ENCODE results near the gene MSI2.

- TF ChIP-seq, protein P1, sequence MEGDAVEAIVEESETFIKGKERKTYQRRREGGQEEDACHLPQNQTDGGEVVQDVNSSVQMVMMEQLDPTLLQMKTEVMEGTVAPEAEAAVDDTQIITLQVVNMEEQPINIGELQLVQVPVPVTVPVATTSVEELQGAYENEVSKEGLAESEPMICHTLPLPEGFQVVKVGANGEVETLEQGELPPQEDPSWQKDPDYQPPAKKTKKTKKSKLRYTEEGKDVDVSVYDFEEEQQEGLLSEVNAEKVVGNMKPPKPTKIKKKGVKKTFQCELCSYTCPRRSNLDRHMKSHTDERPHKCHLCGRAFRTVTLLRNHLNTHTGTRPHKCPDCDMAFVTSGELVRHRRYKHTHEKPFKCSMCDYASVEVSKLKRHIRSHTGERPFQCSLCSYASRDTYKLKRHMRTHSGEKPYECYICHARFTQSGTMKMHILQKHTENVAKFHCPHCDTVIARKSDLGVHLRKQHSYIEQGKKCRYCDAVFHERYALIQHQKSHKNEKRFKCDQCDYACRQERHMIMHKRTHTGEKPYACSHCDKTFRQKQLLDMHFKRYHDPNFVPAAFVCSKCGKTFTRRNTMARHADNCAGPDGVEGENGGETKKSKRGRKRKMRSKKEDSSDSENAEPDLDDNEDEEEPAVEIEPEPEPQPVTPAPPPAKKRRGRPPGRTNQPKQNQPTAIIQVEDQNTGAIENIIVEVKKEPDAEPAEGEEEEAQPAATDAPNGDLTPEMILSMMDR (IDR thresholded peaks at IDR 0.05), result no peak
- no peak for TF ChIP-seq POLR2A (IDR thresholded peaks at IDR 0.05)
Observed at GRCh38 chr17:57641761-57642160, 385.4 kb downstream of the MSI2 start.
